MCF 10A (cell line): ENCODE measurements around the gene MSL3B.

ENCODE experiments used
- BruUV-seq: library from RNA; stranded (reverse); fragments of 400-500 nt; replicated peaks from 2 replicates; lab custom pipeline; 2021; lab: Mats Ljungman, UMichigan
- CTCF ChIA-PET: fragments of 300-600 bp; sonication (Branson Sonifier 250); formaldehyde crosslinking; extraction: SDS; loops from one replicate; lab custom pipeline; 2021; ENCODE audit warnings: antibody characterized with exemption, inconsistent platforms; lab: Yijun Ruan, JAX
- POLR2A ChIA-PET: fragments of 300-600, 350-650 bp; sonication (Branson Sonifier 250); formaldehyde crosslinking; extraction: SDS; loops from one replicate; lab custom pipeline; 2020; ENCODE audit warnings: antibody characterized with exemption, inconsistent platforms; lab: Yijun Ruan, JAX
- DNase-seq: peaks from one replicate; pipeline ENCODE4 v3.0.0-alpha.2; 2018; ENCODE audit not compliant: unreplicated experiment
- H3K27ac Mint-ChIP-seq: one replicate; pipeline ENCODE4 v1.8.0; 2022; ENCODE audit warnings: mild to moderate bottlenecking, low read depth, mixed read lengths; ENCODE audit not compliant: unreplicated experiment
- H3K27me3 Mint-ChIP-seq: one replicate; pipeline ENCODE4 v1.8.0; 2022; ENCODE audit warnings: mixed read lengths; ENCODE audit not compliant: insufficient read depth, unreplicated experiment
- H3K36me3 Mint-ChIP-seq: one replicate; pipeline ENCODE4 v1.8.0; 2022; ENCODE audit warnings: mild to moderate bottlenecking, moderate library complexity, mixed read lengths; ENCODE audit not compliant: insufficient read depth, unreplicated experiment
- H3K4me1 Mint-ChIP-seq: one replicate; pipeline ENCODE4 v1.8.0; 2022; ENCODE audit warnings: mixed read lengths; ENCODE audit not compliant: insufficient read depth, unreplicated experiment
- H3K4me3 Mint-ChIP-seq: one replicate; pipeline ENCODE4 v1.8.0; 2022; ENCODE audit warnings: mild to moderate bottlenecking, moderate library complexity, mixed read lengths; ENCODE audit not compliant: unreplicated experiment
- H3K9me3 Mint-ChIP-seq: one replicate; pipeline ENCODE4 v1.8.0; 2022; ENCODE audit warnings: mixed read lengths; ENCODE audit not compliant: unreplicated experiment
- CTCF ChIP-seq: fragments of 200-600 bp; IDR thresholded peaks from one replicate; pipeline ENCODE4 v1.8.0; 2022; ENCODE audit warnings: antibody characterized with exemption, mild to moderate bottlenecking; ENCODE audit not compliant: unreplicated experiment
- intact Hi-C: fragments of 100-400 bp; cut with micrococcal nuclease; formaldehyde crosslinking; loops from 2 replicates; pipeline ENCODE4 v1.14.1; 2022

Gene MSL3B

GRCh38 chr2:233865838-233866237 lies 2.3 kb downstream of the MSL3B start:
- H3K27ac Mint-ChIP-seq = no peak overlapping the region
- no TSS peak for BruUV-seq
- ChIA-PET CTCF (interaction anchor here (1.2 kb wide), 1 partner anchor 10 kb away, joined by 3 read pairs; no protein-coding TSS in a partner anchor), POLR2A (no interaction called here)
- H3K4me1 Mint-ChIP-seq = no peaks in the 10 kb centered on the region
- H3K36me3 Mint-ChIP-seq = no peaks in the 10 kb centered on the region
- H3K27me3 Mint-ChIP-seq = no peaks in the 10 kb centered on the region
- peak; percentile 14 for TF ChIP-seq CTCF
- no peak overlapping the region for H3K4me3 Mint-ChIP-seq
- intact Hi-C loops = no loop called here
- no peak for DNase-seq
- H3K9me3 Mint-ChIP-seq = no peaks in the 10 kb centered on the region

GRCh38 chr2:233862261-233862768 lies 5.9 kb downstream of the MSL3B start:
- Mint-ChIP-seq H3K9me3 (no peaks in the 10 kb centered on the region), H3K27me3 (no peaks in the 10 kb centered on the region), H3K27ac (no peak overlapping the region), H3K4me3 (no peak overlapping the region), H3K36me3 (no peaks in the 10 kb centered on the region), H3K4me1 (no peaks in the 10 kb centered on the region)
- POLR2A ChIA-PET = no interaction called here
- CTCF ChIA-PET = no interaction called here
- BruUV-seq = no TSS peak
- intact Hi-C loops = no loop called here
- no peak for DNase-seq
- TF ChIP-seq CTCF = no peak

- POLR2A ChIA-PET = no interaction called here
- H3K36me3 Mint-ChIP-seq = no peaks in the 10 kb centered on the region
- H3K27ac Mint-ChIP-seq = no peak overlapping the region
- TF ChIP-seq CTCF = no peak
- no peak for DNase-seq
- CTCF ChIA-PET = interaction anchor here (0.6 to 1.5 kb wide), 8 partner anchors 10 to 687 kb away, joined by 3 to 5 read pairs (median 3); no protein-coding TSS in a partner anchor
- no peak overlapping the region for H3K4me3 Mint-ChIP-seq
- intact Hi-C loops = loop anchor here (10.0 kb wide), 1 partner anchor 646 kb away; no protein-coding TSS in a partner anchor
- no peaks in the 10 kb centered on the region for H3K9me3 Mint-ChIP-seq
- H3K4me1 Mint-ChIP-seq = no peaks in the 10 kb centered on the region
- BruUV-seq = no TSS peak
- H3K27me3 Mint-ChIP-seq = no peaks in the 10 kb centered on the region
Observed at GRCh38 chr2:233858331-233858730, 9.9 kb downstream of the MSL3B start.

- Mint-ChIP-seq H3K36me3 (no peaks in the 10 kb centered on the region), H3K4me1 (peaks cover 1% of the 10 kb centered on the region), H3K9me3 (no peaks in the 10 kb centered on the region), H3K4me3 (no peak overlapping the region), H3K27me3 (no peaks in the 10 kb centered on the region), H3K27ac (no peak overlapping the region)
- POLR2A ChIA-PET = no interaction called here
- intact Hi-C loops = loop anchor here (10.0 kb wide), 1 partner anchor 647 kb away; no protein-coding TSS in a partner anchor
- DNase-seq = peak; percentile 45
- CTCF ChIA-PET = interaction anchor here (0.6 to 1.6 kb wide), 13 partner anchors 10 to 688 kb away, joined by 3 to 11 read pairs (median 3); partner anchors contain the start of gene MSL3B
- no TSS peak for BruUV-seq
- peak; percentile 76 for TF ChIP-seq CTCF
Observed at GRCh38 chr2:233857511-233858141, 10.6 kb downstream of the MSL3B start.
